ENCODE results near the gene NOTCH3.
A peak's percentile ranks its signal among the peaks of the same experiment; 100 is the strongest.

The NOTCH3 gene

DNA sequence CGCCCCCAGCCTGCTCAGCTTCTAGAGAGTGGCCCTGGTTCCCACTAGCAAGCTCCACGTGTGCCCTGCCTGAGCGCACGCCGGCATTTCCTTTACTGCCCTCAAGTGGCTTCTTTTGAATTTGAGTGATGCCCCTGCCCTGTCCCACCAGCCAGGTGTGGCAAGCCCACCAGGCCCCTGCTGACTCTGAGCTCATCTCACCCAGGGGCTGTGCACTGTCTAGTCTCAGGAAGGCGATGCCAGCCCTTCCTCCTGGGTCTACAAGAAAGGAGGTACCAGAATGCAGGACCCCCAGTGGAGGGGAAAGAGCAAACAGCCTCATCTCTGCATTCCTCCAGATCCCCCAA lies 48.7 kb upstream of the NOTCH3 start:
- Histone ChIP-seq H3K27ac (ENCODE audit: low read length) (no peak overlapping the region), H3K4me1 (ENCODE audit: insufficient read depth, low read length) (no peaks in the 10 kb centered on the region), H3K9ac (ENCODE audit: low read depth, low read length) (no peak overlapping the region), H3K4me3 (ENCODE audit: low read depth in 1 of 2, low read length in 2 of 2) (no peak overlapping the region), H3K9me3 (ENCODE audit: insufficient read depth, low read length, severe bottlenecking) (no peaks in the 10 kb centered on the region), H3K36me3 (ENCODE audit: insufficient read depth, low read length) (peaks cover 100% of the 10 kb centered on the region), H3K27me3 (ENCODE audit: insufficient read depth, low read length, poor library complexity) (no peaks in the 10 kb centered on the region), H3K4me2 (ENCODE audit: insufficient read depth, low read length) (no peak overlapping the region), H3K79me2 (ENCODE audit: insufficient read depth, low read length) (peaks cover 78% of the 10 kb centered on the region), H4K20me1 (ENCODE audit: insufficient read depth, low read length) (peaks cover 96% of the 10 kb centered on the region), H2AFZ (ENCODE audit: low read depth, low read length) (no peak overlapping the region)
- DNase-seq = no peak
- ATAC-seq (ENCODE audit: insufficient read depth, low read depth) = peak; percentile 31; the same call in 1 of the 3 replicates
- no peak for TF ChIP-seq EZH2 (IDR thresholded peaks at IDR 0.05; ENCODE audit: borderline replicate concordance, low read depth, low read length, severe bottlenecking)
- TF ChIP-seq, protein P1, sequence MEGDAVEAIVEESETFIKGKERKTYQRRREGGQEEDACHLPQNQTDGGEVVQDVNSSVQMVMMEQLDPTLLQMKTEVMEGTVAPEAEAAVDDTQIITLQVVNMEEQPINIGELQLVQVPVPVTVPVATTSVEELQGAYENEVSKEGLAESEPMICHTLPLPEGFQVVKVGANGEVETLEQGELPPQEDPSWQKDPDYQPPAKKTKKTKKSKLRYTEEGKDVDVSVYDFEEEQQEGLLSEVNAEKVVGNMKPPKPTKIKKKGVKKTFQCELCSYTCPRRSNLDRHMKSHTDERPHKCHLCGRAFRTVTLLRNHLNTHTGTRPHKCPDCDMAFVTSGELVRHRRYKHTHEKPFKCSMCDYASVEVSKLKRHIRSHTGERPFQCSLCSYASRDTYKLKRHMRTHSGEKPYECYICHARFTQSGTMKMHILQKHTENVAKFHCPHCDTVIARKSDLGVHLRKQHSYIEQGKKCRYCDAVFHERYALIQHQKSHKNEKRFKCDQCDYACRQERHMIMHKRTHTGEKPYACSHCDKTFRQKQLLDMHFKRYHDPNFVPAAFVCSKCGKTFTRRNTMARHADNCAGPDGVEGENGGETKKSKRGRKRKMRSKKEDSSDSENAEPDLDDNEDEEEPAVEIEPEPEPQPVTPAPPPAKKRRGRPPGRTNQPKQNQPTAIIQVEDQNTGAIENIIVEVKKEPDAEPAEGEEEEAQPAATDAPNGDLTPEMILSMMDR (IDR thresholded peaks at IDR 0.05; ENCODE audit: borderline replicate concordance, extremely low read depth, low read length, poor library complexity, severe bottlenecking) = peak; percentile 16

- no peak for TF ChIP-seq EZH2 (IDR thresholded peaks at IDR 0.05; ENCODE audit: borderline replicate concordance, low read depth, low read length, severe bottlenecking)
- TF ChIP-seq, protein P1 (IDR thresholded peaks at IDR 0.05; ENCODE audit: borderline replicate concordance, extremely low read depth, low read length, poor library complexity, severe bottlenecking) = no peak
- no peaks in the 10 kb centered on the region for H3K4me1 ChIP-seq (ENCODE audit: insufficient read depth, low read length)
- H2AFZ ChIP-seq (ENCODE audit: low read depth, low read length) = no peak overlapping the region
- H3K27ac ChIP-seq (ENCODE audit: low read length) = no peak overlapping the region
- H3K9ac ChIP-seq (ENCODE audit: low read depth, low read length) = no peak overlapping the region
- H3K9me3 ChIP-seq (ENCODE audit: insufficient read depth, low read length, severe bottlenecking) = no peaks in the 10 kb centered on the region
- ATAC-seq (ENCODE audit: insufficient read depth, low read depth) (no peak), DNase-seq (no peak)
- no peak overlapping the region for H3K4me2 ChIP-seq (ENCODE audit: insufficient read depth, low read length)
- H4K20me1 ChIP-seq (ENCODE audit: insufficient read depth, low read length) = peaks cover 94% of the 10 kb centered on the region
- peaks cover 98% of the 10 kb centered on the region for H3K36me3 ChIP-seq (ENCODE audit: insufficient read depth, low read length)
- H3K27me3 ChIP-seq (ENCODE audit: insufficient read depth, low read length, poor library complexity) = no peaks in the 10 kb centered on the region
- no peak overlapping the region for H3K4me3 ChIP-seq (ENCODE audit: low read depth in 1 of 2, low read length in 2 of 2)
- H3K79me2 ChIP-seq (ENCODE audit: insufficient read depth, low read length) = peaks cover 71% of the 10 kb centered on the region
Observed at GRCh38 chr19:15248648-15249527, 48.1 kb upstream of the NOTCH3 start.

DNA sequence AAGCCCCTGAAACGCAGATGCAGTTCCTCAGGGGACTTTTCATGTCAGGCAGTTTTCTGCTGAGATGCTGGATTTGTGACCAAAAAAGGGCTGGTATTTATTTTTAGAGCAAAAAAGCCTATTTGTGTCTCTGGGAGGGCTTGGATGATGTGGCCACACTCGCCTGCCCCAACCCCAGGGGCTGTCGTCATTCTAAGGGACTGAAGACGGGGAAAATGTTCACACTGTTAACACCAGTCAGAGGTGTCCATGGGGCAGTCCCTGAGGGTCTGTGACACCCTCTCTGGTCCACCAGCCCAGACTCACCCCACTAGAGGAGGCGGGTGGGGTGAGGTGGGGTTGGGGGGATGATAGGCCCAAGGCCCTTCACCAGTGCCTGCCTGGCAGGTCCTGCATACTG lies 47.3 kb upstream of the NOTCH3 start:
- Histone ChIP-seq H3K79me2 (ENCODE audit: insufficient read depth, low read length) (peaks cover 64% of the 10 kb centered on the region), H2AFZ (ENCODE audit: low read depth, low read length) (no peak overlapping the region), H3K9me3 (ENCODE audit: insufficient read depth, low read length, severe bottlenecking) (no peaks in the 10 kb centered on the region), H3K27ac (ENCODE audit: low read length) (no peak overlapping the region), H3K27me3 (ENCODE audit: insufficient read depth, low read length, poor library complexity) (no peaks in the 10 kb centered on the region), H3K9ac (ENCODE audit: low read depth, low read length) (no peak overlapping the region), H3K36me3 (ENCODE audit: insufficient read depth, low read length) (peaks cover 98% of the 10 kb centered on the region), H4K20me1 (ENCODE audit: insufficient read depth, low read length) (peaks cover 93% of the 10 kb centered on the region), H3K4me1 (ENCODE audit: insufficient read depth, low read length) (no peaks in the 10 kb centered on the region), H3K4me3 (ENCODE audit: low read depth in 1 of 2, low read length in 2 of 2) (no peak overlapping the region), H3K4me2 (ENCODE audit: insufficient read depth, low read length) (no peak overlapping the region)
- TF ChIP-seq, protein P1 (IDR thresholded peaks at IDR 0.05; ENCODE audit: borderline replicate concordance, extremely low read depth, low read length, poor library complexity, severe bottlenecking) = no peak
- TF ChIP-seq EZH2 (IDR thresholded peaks at IDR 0.05; ENCODE audit: borderline replicate concordance, low read depth, low read length, severe bottlenecking) = no peak
- ATAC-seq (ENCODE audit: insufficient read depth, low read depth) (no peak), DNase-seq (no peak)
